ENCODE data around the gene ERG28.
"Not testable (repeated sequence)": the region's sequence is repeated elsewhere in the genome, so short reads cannot be mapped to it uniquely, and the experiment has no call there.

Gene ERG28

GRCh38 chr14:75625034-75625433 is 35.6 kb downstream of the ERG28 start:
- no peak for DNase-seq (ENCODE audit: low read depth)

- DNase-seq (ENCODE audit: low read depth) = no peak
These were observed 41.1 kb downstream of the ERG28 start for GRCh38 chr14:75619548-75619947.

GRCh38 chr14:75615200-75615599 is 45.5 kb downstream of the ERG28 start:
- no peak for DNase-seq (ENCODE audit: low read depth)

GRCh38 chr14:75614179-75614578 is 46.5 kb downstream of the ERG28 start:
- DNase-seq (ENCODE audit: low read depth) = no peak

- DNase-seq (ENCODE audit: low read depth) = no peak
These were observed 48.5 kb downstream of the ERG28 start for GRCh38 chr14:75612157-75612556.

- no peak for DNase-seq (ENCODE audit: low read depth)
These were observed 49.8 kb downstream of the ERG28 start for GRCh38 chr14:75610834-75611233.

- no peak for DNase-seq (ENCODE audit: low read depth)
These were observed 50.8 kb downstream of the ERG28 start for GRCh38 chr14:75609606-75610475.

- no peak for DNase-seq (ENCODE audit: low read depth)
These were observed 51.6 kb downstream of the ERG28 start for GRCh38 chr14:75609116-75609515.

- DNase-seq (ENCODE audit: low read depth) = no peak
These were observed 52.6 kb downstream of the ERG28 start for GRCh38 chr14:75607842-75608640.

GRCh38 chr14:75607044-75607443 is 53.6 kb downstream of the ERG28 start:
- no peak for DNase-seq (ENCODE audit: low read depth)

GRCh38 chr14:75605916-75606315 is 54.8 kb downstream of the ERG28 start:
- DNase-seq (ENCODE audit: low read depth) = no peak

- no peak for DNase-seq (ENCODE audit: low read depth)
These were observed 55.5 kb downstream of the ERG28 start for GRCh38 chr14:75604979-75605851.

GRCh38 chr14:75602503-75602902 is 58.2 kb downstream of the ERG28 start:
- no peak for DNase-seq (ENCODE audit: low read depth)

GRCh38 chr14:75601061-75601460 is 59.6 kb downstream of the ERG28 start:
- DNase-seq (ENCODE audit: low read depth) = not testable (repeated sequence)

- not testable (repeated sequence) for DNase-seq (ENCODE audit: low read depth)
These were observed 60.6 kb downstream of the ERG28 start for GRCh38 chr14:75600100-75600499.

Data from activated gamma-delta T cell treated with anti-CD3 and anti-CD28 coated beads, Interleukin-2, amount 50 U/mL, for 16 hours (primary cell).